HG03558 (cell line): ENCODE measurements around the gene GATB.

Experiments
- ATAC-seq: cut with Tn5 transposase; IDR thresholded peaks from one replicate; pipeline ENCODE4 v1.9.1; 2021; ENCODE audit warnings: moderate number of reproducible peaks; ENCODE audit not compliant: unreplicated experiment; ENCODE audit errors: extremely low read depth

Gene GATB

DNA sequence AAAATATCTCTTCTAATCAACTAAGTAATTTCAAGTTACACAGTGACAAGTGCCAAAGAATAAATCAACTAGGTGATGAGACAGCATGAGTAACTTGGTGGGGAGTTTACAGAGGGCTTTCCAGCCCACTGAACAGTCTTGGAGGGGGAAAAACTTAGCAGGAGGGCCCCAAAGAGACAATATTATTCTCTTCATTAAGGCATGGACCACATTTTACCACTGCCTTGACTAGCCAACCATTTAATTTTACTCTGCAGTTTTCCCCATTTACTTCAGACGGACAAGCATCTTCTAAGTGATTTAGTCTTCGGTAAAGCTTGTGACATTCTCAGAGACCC is 25.3 kb upstream of the GATB start:
- ATAC-seq = no peak

GRCh38 chr4:151785484-151786157 is 24.8 kb upstream of the GATB start:
- no peak for ATAC-seq

- ATAC-seq = no peak
Measured at GRCh38 chr4:151784706-151785105, 23.9 kb upstream of the GATB start.

DNA sequence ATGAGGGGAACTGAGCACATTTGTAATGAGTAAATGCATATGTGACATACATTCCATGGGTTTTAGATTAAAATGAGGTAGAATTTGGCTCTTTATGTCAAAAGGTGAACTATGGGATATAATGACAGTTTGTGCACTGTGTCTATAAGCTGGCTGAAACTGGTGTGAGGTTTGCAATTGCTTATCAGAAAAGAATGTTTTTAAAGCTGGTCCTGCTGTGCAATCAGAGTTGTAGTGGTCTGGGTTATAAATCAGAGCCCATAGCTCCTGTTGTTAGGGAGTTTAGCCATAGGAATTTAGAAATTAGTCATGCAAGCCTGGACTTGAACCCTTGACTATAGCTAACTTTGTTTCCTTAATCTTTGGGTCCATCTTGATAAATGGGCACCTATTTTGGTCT is 23.1 kb upstream of the GATB start:
- no peak for ATAC-seq

DNA sequence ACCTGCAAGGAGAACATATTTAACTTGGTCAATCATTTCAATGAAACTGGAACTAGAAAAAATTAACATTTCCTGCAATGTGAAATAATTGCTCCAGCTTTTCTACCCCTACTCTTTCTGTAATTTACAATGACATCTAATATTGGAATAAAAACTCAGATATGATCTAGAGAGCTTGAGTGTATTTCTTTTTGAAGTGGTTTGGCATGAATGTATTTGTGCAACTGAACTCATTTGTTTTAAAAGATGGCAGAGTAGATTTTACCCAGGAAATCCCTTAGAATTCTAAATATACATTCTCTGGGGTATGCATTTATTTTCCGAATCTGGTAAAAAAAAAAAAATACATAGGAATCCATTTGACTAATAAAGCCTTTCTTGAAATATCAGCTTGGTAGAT is 21.5 kb upstream of the GATB start:
- no peak for ATAC-seq

GRCh38 chr4:151781026-151781425 is 20.2 kb upstream of the GATB start:
- ATAC-seq = no peak

DNA sequence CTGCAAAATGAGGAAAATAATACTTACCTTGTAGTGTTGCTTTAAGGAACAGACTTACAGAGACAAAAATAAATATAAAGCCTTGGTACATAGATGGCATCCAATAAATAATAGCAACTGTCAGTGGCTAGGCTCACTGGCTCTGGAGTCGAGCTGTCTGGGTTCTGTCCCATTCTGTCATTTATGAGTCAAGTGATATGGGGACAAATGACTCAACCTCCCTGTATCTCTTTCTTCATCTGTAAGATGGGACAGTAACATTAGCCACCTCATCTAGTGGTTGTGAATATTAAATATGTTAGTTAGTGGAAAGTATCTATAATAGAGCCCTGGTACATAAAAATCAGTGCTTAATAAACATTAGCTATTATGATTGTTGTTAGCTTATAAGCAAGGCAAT is 16.7 kb upstream of the GATB start:
- no peak for ATAC-seq

GRCh38 chr4:151774324-151774723 is 13.5 kb upstream of the GATB start:
- ATAC-seq = no peak

DNA sequence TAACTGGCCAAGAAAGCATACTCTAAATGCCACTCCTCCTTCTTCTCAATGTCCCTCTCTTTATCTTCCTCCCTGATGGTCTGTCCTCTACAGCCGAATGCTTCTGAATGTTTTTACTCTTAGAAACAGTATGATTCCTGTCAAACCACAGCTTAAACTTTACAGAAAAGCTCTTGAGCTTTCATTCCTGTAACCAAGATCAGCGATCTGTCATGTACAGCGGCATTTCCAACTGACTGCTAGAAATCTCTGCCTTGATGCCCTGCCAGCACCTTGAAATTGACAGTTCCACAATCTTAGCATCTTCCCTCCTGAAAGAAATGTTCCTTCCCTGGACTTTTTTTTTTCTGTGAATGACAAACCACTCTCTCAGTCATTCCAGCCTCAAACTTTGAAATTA is 11.5 kb upstream of the GATB start:
- ATAC-seq = no peak

DNA sequence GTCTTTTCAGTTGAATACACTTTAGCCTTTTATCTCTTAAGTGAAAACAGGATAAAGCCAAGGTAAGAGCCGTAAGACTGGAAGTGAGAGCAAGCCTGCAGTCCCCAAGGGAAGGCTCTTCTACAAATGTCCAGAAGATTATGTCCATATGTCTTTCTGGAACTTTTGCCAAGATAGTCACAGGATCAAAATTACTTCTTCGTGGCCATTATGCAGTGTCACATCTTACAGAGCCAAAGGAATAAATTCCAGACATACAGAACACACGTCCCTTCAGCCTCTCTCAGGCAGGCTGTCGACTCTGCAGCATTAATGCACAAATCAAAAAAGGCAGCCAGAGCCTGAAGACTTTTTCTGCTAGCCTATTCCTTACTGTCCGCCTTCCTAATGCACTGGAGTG is 10.9 kb upstream of the GATB start:
- no peak for ATAC-seq

DNA sequence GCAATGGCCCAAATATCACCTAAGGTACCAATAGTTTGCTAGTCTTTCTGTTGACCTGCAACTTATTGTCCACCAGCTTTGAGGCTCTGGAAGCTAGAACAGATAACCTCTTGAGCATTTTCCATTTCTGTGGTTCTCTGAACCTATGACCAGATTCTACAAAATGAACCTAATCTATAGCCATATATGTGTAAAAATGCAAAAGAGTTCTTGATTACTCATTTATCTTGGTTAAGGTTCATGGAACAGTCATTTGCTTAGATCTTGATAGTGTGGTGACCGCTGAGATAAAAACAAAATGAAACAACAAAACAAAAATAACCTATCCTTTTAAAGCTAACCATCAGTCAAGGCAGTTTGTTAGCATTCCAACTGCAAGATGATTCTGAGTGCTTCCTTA is 9.3 kb upstream of the GATB start:
- no peak for ATAC-seq

DNA sequence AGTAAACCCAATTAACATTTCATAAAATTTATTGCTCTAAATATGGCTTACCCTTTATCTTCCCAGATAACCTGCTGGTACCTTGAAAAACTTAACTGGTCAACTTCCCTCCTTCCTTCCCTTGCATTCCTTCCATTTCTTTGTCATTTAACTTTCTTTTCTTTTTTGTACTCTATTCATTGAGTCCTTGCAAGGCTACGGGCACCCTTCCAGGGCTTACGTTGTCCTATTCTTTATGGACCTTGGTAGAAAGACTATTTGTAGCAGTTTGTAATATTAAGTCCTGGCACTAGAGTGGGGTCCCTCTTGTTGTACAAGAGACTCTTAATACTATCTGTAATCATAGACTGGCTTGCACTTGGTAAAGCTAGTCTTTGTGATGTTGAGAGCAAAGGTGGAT is 8.0 kb upstream of the GATB start:
- no peak for ATAC-seq

- ATAC-seq = no peak
Measured at GRCh38 chr4:151766691-151767090, 5.9 kb upstream of the GATB start.

GRCh38 chr4:151760002-151760401 is 805 bp downstream of the GATB start:
- no peak for ATAC-seq

GRCh38 chr4:151753056-151753455 is 7.8 kb downstream of the GATB start:
- ATAC-seq = no peak

- no peak for ATAC-seq
Measured at GRCh38 chr4:151750156-151750555, 10.7 kb downstream of the GATB start.

DNA sequence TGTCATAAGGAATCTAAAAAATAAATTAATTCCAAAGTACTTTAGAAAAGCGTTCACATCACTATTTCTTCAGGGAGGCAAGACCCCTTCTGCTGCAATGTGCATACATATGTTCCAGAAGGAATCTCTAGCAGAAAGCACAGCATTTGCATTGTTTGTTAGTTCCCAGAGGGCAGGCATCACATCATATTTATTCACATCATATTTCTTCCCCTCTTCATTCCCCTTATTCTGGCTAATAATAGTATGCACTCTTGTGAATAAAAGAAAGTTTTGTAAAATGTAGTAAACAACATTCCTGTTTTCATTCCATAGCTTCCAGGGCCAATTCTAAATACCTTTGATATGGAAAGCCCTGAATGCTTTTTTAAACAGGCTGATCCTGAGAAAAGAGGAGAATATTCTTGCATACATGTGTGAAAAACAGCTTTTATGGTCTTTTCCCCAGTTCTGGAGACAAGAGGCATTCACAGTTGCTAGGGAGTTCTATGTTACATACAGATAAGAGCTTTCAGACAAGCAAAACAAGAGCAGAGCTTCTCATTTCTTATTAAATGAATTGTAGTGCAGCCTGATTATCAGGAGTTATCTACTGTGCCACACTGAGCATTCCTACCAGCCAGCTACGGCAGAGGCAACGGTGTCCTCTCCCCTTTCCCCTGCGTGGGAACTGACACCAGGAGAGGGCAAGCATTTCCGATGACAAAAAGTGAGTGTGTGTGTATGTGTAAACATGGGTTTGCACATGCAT is 15.2 kb downstream of the GATB start:
- ATAC-seq = no peak

GRCh38 chr4:151744614-151745013 is 16.2 kb downstream of the GATB start:
- ATAC-seq = no peak

- no peak for ATAC-seq
Measured at GRCh38 chr4:151743894-151744293, 16.9 kb downstream of the GATB start.

DNA sequence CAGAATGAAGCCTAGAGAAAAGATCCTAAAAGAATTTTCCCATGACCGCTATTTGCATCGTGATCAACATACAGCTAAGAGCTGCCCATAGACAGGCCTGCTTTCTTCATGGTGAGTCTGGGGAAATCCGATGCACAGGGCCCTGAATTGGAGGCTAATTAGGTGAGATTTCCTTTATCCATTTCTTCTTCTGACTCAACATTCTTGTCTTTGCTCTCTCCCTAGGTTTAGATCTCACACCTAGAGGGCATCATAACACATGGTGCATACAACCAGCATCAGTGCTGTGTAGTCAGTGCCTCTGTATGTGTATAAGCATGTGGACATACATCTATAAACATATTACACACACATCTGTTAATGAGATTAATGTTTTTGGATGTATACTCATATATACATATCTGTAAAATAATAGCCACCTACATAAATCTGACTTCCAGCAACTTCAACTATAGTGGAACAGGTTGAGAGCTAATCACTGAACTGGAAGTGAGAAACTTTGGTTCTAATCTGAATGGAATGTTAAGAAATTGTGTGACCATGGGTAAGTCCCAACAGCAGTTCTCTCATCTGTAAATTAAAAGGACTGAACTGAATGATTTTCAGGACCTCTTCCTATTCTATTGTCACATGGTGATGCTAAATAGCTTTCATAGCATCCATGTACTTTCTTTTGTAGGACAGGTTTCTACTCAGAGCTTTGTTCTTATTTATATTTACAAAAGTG is 17.5 kb downstream of the GATB start:
- ATAC-seq = no peak

DNA sequence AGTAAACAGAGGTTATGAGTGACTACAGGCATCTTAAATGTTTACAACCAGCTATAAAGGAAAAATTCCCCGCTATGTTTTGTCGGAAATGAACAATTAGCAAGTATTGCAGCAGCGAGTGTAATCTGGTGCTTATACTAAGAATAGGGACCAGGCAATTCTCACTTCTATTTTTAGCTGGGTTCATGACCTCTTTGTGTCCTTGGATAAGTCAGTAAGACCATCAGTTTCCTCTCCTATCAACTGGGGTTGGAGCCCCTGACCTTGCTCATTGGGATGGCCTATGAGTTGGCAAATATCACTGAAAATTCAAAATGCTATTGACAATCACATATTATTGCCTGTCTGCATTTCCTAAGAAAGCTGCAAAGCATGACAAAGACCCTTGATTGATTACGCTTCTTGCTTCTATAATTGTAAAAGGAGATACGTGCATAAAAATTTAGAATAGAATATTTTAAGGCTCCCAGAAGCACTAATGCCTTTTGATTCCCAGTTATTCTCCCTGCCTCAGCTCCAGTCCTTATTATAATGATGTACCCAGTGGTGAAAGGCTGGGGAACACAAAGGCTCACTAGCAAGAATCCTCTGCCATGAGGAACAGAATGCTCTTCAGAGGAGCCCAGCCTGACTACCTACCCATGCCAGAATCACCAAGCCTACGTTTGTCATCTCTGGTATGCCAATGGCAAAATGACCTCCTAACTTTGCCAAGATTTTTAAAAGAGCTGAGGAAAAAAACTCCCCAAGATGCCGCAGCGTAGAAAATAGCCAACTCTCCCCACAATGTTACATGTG is 21.9 kb downstream of the GATB start:
- ATAC-seq = no peak
